SKM-1 treated with dmso at 0.1 percent for 144 hours (cell line): ENCODE measurements around the gene MEMO1.
A peak's percentile ranks its signal among the peaks of the same experiment; 100 is the strongest.
"Not testable (repeated sequence)": the region's sequence is repeated elsewhere in the genome, so short reads cannot be mapped to it uniquely, and the experiment has no call there.

Experiments
- DNase-seq: peaks from one replicate; lab custom pipeline; 2025; ENCODE audit not compliant: unreplicated experiment; lab: John Stamatoyannopoulos, UW

The MEMO1 gene

DNA sequence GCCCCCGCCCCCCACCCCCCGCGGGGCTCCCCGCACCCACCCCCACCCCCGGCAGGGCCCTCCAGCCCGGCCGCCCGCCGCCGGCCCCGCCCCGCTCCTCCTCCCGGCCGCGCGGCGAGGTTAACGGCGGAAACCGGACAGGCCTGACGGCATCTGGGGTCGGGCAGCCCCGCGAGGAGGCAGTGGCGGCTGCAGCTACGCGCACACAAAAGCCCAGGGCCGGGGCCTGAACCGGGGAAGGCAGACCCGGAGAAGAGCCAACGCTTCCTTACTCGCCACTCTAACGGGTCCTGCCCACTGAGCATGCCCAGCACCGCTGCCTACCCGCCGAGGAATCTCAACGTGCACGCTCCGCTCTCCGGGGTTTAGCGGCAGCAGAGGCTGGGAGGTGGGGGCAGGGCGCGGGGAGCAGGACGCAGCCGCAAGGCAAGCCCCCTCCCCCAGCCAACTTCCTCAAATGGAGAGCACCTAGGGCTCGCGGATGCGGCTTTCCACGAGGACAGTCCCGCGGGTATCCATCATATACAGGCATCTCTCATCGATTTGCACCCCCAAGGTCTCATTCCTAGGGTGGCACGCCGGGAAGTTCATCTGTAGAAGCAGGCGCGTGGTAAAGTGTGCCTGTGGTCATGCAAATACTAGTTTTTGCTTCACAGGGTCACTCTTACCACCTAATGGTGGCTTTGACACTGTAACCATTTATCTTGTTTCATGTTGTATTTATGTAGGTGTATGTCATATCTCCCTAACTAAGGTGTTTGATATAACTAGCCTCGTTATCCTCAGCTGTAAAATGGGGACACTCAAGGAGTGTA is at the start of gene MEMO1:
Gene MEMO1, minus strand, starts transcription at position 339 of the 815 bp plus-strand sequence. CDS start 761 bp downstream, outside the sequence.
- DNase-seq = peak; percentile 92

DNA sequence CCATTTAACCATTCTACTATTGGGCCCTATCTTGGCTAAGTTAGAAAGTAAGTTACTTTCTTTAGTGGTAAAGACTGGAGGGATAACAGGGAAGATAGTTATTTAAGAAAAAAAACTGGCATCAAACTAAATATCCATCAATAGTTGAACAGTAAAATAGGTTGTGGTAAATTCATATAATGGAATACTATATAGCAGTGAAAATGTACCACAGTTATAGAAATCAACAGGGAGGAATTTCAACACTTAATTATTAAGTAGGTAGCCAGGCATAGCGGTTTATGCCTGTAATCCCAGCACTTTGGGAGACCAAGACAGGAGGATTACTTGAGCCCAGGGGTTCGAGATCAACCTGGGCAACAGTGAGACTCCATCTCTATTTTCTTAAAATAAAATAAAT is 49.5 kb upstream of the MEMO1 start:
- DNase-seq = no peak

DNA sequence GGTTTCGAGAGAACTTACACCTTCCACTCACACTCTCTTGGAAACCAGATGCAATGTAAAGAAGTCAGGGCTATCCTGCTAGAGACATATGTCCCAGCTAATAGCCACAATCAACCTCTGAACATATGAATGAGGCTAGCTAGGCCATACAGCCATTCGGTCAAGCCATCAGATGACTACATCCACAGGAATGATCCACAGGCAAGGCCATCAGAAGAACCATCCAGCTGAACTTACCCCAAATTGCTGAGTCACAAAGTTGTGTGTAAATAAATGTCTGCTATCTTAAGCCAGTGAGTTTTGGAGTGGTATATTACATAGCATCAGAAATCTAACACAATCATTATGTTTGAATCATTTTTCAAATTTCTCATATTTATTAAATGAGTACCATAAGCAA is 47.3 kb upstream of the MEMO1 start:
- DNase-seq = no peak

- not testable (repeated sequence) for DNase-seq
Measured at GRCh38 chr2:32054583-32054982, 43.8 kb upstream of the MEMO1 start.

- DNase-seq = no peak
Measured at GRCh38 chr2:32051836-32052439, 41.1 kb upstream of the MEMO1 start.

GRCh38 chr2:32043561-32043960 is 32.8 kb upstream of the MEMO1 start:
- DNase-seq = no peak

- DNase-seq = peak; percentile 88
Measured at GRCh38 chr2:32039447-32040219, 28.8 kb upstream of the MEMO1 start, which contains the start of gene DPY30. DPY30 (minus strand) TSS chr2:32039805; CDS start chr2:32039456, 349 bp downstream.

- DNase-seq = not testable (repeated sequence)
Measured at GRCh38 chr2:32034198-32034887, 23.5 kb upstream of the MEMO1 start.

DNA sequence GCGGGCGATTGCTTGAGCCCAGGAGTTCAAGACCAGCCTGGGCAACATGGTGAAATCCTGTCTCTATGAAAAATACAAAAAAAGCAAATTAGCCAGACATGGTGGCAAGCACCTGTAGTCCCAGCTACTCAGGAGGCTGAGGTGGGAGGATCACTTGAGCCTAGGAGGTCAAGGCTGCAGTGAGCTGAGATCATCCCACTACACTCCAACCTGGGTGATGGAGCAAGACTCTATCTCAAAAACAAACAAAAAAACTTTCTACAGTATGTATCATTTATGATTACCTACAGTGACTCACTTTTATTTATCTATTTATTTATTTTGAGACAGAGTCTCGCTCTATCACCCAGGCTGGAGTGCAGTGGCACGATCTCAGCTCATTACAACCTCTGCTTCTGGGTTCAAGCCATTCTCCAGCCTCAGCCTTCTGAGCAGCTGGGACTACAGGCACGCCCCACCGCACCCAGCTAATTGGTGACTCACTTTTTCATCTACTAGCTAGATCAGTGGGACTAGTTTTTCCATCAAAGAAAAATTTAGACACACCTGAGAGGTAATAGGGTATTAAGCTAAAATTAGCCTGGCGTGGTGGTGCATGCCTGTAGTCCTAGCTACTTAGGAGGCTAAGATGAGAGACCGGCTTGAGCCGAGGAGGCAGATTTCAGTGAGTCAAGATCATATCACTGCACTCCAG is 8.1 kb upstream of the MEMO1 start:
- not testable (repeated sequence) for DNase-seq

- DNase-seq = no peak
Measured at GRCh38 chr2:32012872-32013271, 2.1 kb upstream of the MEMO1 start.

GRCh38 chr2:32011485-32011960 is 715 bp upstream of the MEMO1 start:
- peak; percentile 64 for DNase-seq

DNA sequence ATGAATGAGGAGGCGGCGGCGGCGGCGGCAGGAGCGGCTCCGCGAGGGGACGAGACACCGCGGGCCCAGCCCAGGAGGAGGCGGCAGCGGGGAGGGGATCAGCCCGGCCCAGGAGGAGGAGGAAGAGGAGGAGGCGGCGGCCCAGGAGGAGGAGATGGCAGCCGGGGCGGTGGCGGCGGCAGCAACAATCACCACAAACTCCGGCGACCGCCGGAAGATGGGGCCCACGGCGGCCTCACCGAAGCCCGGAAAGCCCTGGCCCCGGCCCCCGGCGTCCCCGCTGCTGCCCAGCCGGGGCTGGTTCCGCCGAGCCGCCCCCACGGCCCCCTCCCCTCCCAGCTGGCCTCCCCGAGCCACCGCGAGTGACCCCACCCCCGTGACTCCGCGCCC is 533 bp downstream of the MEMO1 start:
- peak; percentile 23 for DNase-seq

- DNase-seq = no peak
Measured at GRCh38 chr2:32009516-32010256, 1.1 kb downstream of the MEMO1 start.

GRCh38 chr2:32008805-32009515 is 1.8 kb downstream of the MEMO1 start:
- no peak for DNase-seq

DNA sequence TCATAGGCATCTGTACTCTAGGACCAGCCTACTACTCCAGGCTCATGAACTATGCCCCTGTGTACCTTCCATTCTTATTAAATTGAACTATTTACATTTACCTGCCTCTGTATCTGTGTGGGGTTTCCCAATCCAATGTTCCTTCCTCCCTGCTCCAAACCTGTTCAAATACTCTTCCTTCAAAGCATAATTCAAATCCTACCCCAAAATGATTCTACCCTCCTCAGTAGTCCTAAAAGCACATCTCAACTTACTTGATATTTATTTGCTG is 3.8 kb downstream of the MEMO1 start:
- no peak for DNase-seq

GRCh38 chr2:32005371-32005976 is 5.3 kb downstream of the MEMO1 start:
- DNase-seq = no peak

- DNase-seq = no peak
Measured at GRCh38 chr2:32003791-32004190, 7.0 kb downstream of the MEMO1 start.

DNA sequence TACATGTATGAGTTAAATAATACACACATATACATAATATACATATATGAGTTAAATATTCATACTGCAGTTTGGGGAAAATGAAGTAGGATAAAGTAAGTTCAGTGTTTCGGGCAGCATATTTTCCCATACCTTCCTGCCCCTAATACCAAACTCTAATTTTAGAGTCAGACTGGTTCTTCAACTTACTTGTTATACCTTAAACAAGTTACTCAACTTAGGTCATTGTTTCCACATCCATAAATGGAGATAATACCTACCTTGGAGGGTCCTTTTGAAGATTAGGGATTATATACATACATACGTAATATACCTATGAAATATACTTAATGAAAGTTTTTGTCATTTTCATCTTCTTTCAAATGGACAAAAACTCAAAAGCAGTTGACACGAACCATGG is 8.4 kb downstream of the MEMO1 start:
- DNase-seq = no peak

DNA sequence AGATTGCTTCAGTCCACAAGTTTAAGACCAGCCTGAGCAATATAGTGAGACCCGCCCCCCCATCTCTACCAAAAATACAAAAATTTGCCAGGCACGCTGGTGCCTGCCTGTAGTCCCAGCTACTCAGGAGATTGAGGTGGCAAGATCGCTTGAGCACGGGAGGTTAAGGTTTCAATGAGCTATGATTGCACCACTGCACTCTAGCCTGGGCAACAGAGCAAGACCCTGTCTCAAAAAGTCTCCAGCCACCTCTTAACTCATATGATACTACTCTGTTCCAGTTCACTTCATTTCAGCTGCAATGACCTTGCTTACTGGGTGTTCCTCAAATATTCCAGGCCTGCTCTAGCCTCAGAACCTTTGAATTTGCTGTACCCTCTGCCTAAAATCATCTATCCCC is 11.4 kb downstream of the MEMO1 start:
- DNase-seq = no peak
